Measurements from ENCODE around the gene DCHS1. TPM values are rescaled to one million over a fixed set of nuclear protein-coding genes. Genes with fewer than 3 reads are reported as not detected.
"Not testable (repeated sequence)": the region's sequence is repeated elsewhere in the genome, so short reads cannot be mapped to it uniquely, and the experiment has no call there.

The DCHS1 gene, protein sequence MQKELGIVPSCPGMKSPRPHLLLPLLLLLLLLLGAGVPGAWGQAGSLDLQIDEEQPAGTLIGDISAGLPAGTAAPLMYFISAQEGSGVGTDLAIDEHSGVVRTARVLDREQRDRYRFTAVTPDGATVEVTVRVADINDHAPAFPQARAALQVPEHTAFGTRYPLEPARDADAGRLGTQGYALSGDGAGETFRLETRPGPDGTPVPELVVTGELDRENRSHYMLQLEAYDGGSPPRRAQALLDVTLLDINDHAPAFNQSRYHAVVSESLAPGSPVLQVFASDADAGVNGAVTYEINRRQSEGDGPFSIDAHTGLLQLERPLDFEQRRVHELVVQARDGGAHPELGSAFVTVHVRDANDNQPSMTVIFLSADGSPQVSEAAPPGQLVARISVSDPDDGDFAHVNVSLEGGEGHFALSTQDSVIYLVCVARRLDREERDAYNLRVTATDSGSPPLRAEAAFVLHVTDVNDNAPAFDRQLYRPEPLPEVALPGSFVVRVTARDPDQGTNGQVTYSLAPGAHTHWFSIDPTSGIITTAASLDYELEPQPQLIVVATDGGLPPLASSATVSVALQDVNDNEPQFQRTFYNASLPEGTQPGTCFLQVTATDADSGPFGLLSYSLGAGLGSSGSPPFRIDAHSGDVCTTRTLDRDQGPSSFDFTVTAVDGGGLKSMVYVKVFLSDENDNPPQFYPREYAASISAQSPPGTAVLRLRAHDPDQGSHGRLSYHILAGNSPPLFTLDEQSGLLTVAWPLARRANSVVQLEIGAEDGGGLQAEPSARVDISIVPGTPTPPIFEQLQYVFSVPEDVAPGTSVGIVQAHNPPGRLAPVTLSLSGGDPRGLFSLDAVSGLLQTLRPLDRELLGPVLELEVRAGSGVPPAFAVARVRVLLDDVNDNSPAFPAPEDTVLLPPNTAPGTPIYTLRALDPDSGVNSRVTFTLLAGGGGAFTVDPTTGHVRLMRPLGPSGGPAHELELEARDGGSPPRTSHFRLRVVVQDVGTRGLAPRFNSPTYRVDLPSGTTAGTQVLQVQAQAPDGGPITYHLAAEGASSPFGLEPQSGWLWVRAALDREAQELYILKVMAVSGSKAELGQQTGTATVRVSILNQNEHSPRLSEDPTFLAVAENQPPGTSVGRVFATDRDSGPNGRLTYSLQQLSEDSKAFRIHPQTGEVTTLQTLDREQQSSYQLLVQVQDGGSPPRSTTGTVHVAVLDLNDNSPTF (N-terminal part only)
- total RNA-seq: 10 to 100 TPM; 12.6 to 27.8 (median 20.1) TPM

DNA sequence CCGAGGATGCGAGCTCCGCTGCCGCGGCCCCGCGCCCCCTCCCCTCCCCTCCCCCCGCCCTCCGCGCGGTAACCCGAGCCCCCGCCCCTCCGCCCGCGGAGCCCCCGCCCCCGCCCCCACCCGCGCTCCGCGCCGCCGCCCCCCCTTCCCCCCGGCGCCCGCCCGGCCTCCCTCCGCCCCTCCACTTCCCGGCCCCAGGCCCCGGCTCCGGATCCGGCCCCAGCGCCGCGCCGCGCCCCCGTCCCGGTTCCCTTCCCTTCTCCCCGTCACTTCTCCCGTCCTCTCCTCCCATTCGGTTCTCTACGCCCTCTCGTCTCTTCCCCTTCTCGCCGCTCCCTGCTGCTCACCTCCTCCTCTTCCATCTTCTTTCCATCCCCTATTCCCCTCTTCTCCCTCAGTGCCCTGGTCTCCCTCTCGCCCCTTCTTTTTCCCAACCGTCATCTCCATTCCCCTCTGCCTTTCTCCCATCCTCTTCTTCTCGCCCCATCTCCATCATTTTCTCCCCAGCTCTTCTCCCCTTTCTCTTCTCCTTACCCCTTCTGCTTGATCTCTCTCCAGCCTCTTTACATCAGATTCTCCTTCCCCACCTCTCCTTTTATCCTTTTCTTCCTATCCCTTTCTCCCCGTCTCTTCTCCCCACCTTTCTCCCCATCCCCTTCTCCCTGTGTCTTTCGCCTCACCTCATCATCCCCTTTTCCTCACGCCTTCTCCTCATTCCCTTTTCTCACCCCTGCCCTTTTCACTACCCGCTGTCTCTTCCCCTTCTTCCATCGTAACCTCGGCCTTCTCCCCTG lies at the start of gene DCHS1:
DCHS1 (minus strand) TSS at position 20 of the 794 bp plus-strand sequence. CDS start 14,196 bp downstream, outside the sequence.
- no peak for DNase-seq (ENCODE audit: low spot score in 2 of 2)
- Histone ChIP-seq H3K4me3 (peak within 1 kb of the TSS; percentile 15 to 62 (median 32)), H3K9me3 (no peaks in the 10 kb centered on the region), H3K4me1 (peaks cover 0 to 34% (median 2%) of the 10 kb centered on the region in 4 donors), H3K36me3 (no peaks in the 10 kb centered on the region), H3K27ac (peak within 1 kb of the TSS in 2 of 4 donors; percentile 20 to 75), H3K27me3 (peaks cover 0 to 27% of the 10 kb centered on the region in 2 donors)
- TF ChIP-seq POLR2A (IDR thresholded peaks at IDR 0.05) (no peak), EP300 (IDR thresholded peaks at IDR 0.05) (no peak)
- WGBS, 2 donors: 14% methylated on average over 22 to 25 of the region's 56 CpGs

DNA sequence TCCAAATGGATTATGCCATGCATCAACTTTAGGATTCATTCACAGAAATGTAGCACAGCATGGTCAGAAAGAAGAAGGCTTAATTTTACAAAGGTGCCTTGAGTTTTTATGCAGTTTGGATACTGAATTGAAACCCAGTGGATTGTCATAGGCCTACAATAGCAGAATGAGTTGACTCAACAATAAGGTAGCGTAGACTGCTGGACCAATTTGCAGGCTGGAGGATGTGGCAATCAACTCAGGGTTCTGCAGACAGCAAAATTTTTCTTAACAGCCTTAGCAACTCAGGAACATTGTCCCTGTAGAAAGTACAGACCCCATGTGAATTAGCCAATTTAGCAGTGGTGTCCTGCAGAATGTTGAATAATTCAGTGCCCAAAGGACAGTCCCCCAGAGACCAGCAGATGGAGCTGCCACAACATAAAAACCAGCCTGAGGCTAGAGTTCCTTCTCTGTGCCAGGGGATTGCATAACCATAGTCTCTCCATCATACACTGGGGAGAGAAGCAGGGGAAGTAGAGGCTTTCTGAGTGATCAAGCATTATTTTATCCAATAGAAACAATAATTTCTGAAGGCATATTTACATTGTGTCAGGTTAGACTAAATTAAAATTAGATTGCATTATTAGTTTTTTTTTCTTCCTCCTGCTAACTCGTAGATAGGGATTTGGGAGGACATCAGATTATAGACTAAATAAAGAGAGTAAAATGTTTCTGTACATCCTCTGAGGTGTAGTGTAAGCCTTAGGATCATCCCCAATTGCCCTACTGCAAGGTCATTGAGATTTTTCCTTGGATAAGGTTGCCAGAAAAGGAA lies 47.8 kb upstream of the DCHS1 start:
- H3K27ac ChIP-seq: no peak overlapping the region
- peaks cover 0 to 15% (median 0%) of the 10 kb centered on the region in 4 donors for H3K4me1 ChIP-seq
- WGBS, 2 donors: 74 to 79% methylated on average over 2 of the region's 2 CpGs
- no peak overlapping the region for H3K4me3 ChIP-seq
- H3K27me3 ChIP-seq: no peaks in the 10 kb centered on the region
- H3K9me3 ChIP-seq: no peaks in the 10 kb centered on the region
- peak in 1 of 2 donors; percentile 46 for DNase-seq (ENCODE audit: low spot score in 2 of 2)
- H3K36me3 ChIP-seq: no peaks in the 10 kb centered on the region
- TF ChIP-seq POLR2A (IDR thresholded peaks at IDR 0.05): no peak
- TF ChIP-seq, protein P1, sequence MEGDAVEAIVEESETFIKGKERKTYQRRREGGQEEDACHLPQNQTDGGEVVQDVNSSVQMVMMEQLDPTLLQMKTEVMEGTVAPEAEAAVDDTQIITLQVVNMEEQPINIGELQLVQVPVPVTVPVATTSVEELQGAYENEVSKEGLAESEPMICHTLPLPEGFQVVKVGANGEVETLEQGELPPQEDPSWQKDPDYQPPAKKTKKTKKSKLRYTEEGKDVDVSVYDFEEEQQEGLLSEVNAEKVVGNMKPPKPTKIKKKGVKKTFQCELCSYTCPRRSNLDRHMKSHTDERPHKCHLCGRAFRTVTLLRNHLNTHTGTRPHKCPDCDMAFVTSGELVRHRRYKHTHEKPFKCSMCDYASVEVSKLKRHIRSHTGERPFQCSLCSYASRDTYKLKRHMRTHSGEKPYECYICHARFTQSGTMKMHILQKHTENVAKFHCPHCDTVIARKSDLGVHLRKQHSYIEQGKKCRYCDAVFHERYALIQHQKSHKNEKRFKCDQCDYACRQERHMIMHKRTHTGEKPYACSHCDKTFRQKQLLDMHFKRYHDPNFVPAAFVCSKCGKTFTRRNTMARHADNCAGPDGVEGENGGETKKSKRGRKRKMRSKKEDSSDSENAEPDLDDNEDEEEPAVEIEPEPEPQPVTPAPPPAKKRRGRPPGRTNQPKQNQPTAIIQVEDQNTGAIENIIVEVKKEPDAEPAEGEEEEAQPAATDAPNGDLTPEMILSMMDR (IDR thresholded peaks at IDR 0.05): peak; percentile 46 to 65 (median 57)

DNA sequence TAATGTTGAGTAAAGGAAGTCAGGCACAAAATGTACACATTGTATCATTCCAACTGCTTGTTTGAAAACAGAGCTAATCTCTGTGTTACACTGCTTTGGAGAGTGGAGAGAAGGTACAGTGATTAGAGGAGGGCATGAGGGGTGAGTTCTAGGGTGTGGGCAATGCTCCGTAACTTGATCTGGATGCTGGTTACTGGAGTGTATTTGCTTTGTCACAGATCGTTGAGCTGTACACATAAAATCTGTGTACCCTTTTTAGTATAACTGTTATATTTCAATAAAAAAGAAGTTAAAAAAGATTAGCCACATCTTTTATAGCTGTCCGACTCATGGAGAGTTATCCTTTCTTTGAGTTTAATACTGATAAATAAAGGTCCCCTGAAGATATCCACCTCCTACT lies 46.3 kb upstream of the DCHS1 start:
- not testable (repeated sequence) for H3K27ac ChIP-seq; H3K4me3 ChIP-seq; H3K9me3 ChIP-seq; H3K27me3 ChIP-seq; H3K36me3 ChIP-seq; DNase-seq (ENCODE audit: low spot score in 2 of 2)
- H3K4me1 ChIP-seq: peaks cover 0 to 15% (median 0%) of the 10 kb centered on the region in 4 donors
- WGBS, 2 donors: 42 to 74% methylated on average over 3 of the region's 3 CpGs

DNA sequence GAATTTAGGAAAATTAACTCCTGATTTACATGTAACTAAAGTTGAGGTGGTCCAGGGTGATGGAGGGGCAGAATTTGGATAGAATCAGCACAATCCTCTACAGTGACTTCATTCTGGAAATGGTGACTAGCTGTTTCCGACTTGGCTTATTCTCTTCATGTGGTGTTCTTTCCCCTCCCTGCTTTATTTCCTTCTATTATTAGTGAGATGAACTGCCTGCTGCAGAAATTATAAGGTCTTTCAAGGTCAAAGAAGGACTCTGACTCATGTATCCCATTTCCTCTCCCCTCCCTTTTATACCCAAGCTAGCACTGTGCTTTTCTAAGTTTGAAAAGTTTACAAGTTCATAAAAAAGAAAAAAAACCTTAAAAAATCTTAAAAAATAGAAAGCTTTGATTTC lies 39.8 kb upstream of the DCHS1 start:
- Histone ChIP-seq H3K36me3 (no peaks in the 10 kb centered on the region), H3K27ac (peak overlapping the region in 2 of 4 donors; percentile 58 to 71), H3K9me3 (no peaks in the 10 kb centered on the region), H3K27me3 (no peaks in the 10 kb centered on the region), H3K4me3 (no peak overlapping the region), H3K4me1 (peaks cover 0 to 29% (median 6%) of the 10 kb centered on the region in 4 donors)
- TF ChIP-seq, protein P1 (IDR thresholded peaks at IDR 0.05): no peak
- no peak for TF ChIP-seq POLR2A (IDR thresholded peaks at IDR 0.05)
- TF ChIP-seq EP300 (IDR thresholded peaks at IDR 0.05): peak in 1 of 2 donors; percentile 76
- WGBS, 2 donors: 13 to 17% methylated on average over 1 of the region's 1 CpG
- DNase-seq (ENCODE audit: low spot score in 2 of 2): no peak

DNA sequence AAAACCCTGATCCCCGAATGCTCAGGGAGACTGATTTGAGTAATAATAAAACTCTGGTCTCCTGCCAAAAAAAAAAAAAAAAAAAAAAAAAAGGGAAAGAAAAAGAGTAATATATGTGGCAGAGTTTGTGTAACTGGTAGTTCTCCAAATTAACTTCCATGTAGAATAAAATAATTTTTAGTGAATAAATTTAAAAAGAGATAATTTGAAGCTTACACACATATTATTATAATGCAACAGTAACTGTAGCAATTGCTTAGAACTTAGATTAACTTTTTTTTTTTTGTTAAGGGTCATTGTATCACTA lies 38.6 kb upstream of the DCHS1 start:
- TF ChIP-seq, protein P1 (IDR thresholded peaks at IDR 0.05): no peak
- TF ChIP-seq POLR2A (IDR thresholded peaks at IDR 0.05) (no peak), EP300 (IDR thresholded peaks at IDR 0.05) (no peak)
- no peak overlapping the region for H3K4me3 ChIP-seq
- no peaks in the 10 kb centered on the region for H3K27me3 ChIP-seq
- H3K27ac ChIP-seq: peak overlapping the region in 2 of 4 donors; percentile 39 to 71
- 3 to 5% methylated on average over 1 of the region's 1 CpG for WGBS, 2 donors
- H3K36me3 ChIP-seq: no peaks in the 10 kb centered on the region
- H3K4me1 ChIP-seq: peaks cover 0 to 29% (median 6%) of the 10 kb centered on the region in 4 donors
- no peak for DNase-seq (ENCODE audit: low spot score in 2 of 2)
- H3K9me3 ChIP-seq: no peaks in the 10 kb centered on the region

Data from tibial nerve (tissue), 4 donors.